ENCODE data around the gene P2RX3.
"Not testable (repeated sequence)": the region's sequence is repeated elsewhere in the genome, so short reads cannot be mapped to it uniquely, and the experiment has no call there.

P2RX3 gene

GRCh38 chr11:57338142-57338541, at the start of gene P2RX3:
TSS of gene P2RX3 (plus strand) at chr11:57338352. CDS start at chr11:57338551, 199 bp downstream.
- no peak for DNase-seq

- DNase-seq: no peak
Measured at GRCh38 chr11:57288771-57289579, 49.2 kb upstream of the P2RX3 start.

- DNase-seq: no peak
Measured at GRCh38 chr11:57290288-57290687, 47.9 kb upstream of the P2RX3 start.

- no peak for DNase-seq
Measured at GRCh38 chr11:57294225-57295131, 43.7 kb upstream of the P2RX3 start.

- DNase-seq: not testable (repeated sequence)
Measured at GRCh38 chr11:57296205-57296604, 41.9 kb upstream of the P2RX3 start.

GRCh38 chr11:57297221-57297620, 40.9 kb upstream of the P2RX3 start:
- no peak for DNase-seq

- no peak for DNase-seq
Measured at GRCh38 chr11:57299150-57299737, 38.9 kb upstream of the P2RX3 start.

GRCh38 chr11:57300785-57301184, 37.4 kb upstream of the P2RX3 start:
- no peak for DNase-seq

- DNase-seq: no peak
Measured at GRCh38 chr11:57301711-57302423, 36.3 kb upstream of the P2RX3 start.

GRCh38 chr11:57302489-57302888, 35.7 kb upstream of the P2RX3 start:
- DNase-seq: no peak

- DNase-seq: no peak
Measured at GRCh38 chr11:57303280-57303989, 34.7 kb upstream of the P2RX3 start.

GRCh38 chr11:57303990-57304579, 34.1 kb upstream of the P2RX3 start:
- DNase-seq: no peak

GRCh38 chr11:57305523-57305922, 32.6 kb upstream of the P2RX3 start:
- DNase-seq: no peak

GRCh38 chr11:57306161-57306876, 31.8 kb upstream of the P2RX3 start:
- peak in 1 of 2 donors; percentile 16 for DNase-seq

GRCh38 chr11:57306940-57307565, 31.1 kb upstream of the P2RX3 start:
- peak; percentile 25 to 52 for DNase-seq

- no peak for DNase-seq
Measured at GRCh38 chr11:57307666-57308270, 30.4 kb upstream of the P2RX3 start.

- DNase-seq: no peak
Measured at GRCh38 chr11:57308426-57309060, 29.6 kb upstream of the P2RX3 start.

GRCh38 chr11:57309106-57310059, 28.8 kb upstream of the P2RX3 start:
- no peak for DNase-seq
